ENCODE results near the gene UNCX. TPM values are rescaled to one million over a fixed set of nuclear protein-coding genes. Genes with fewer than 3 reads are reported as not detected.

Gene UNCX
- total RNA-seq, 2 experiments from 2014 or later, result not detected

GRCh38 chr7:1236831-1237701 is 4.4 kb downstream of the UNCX start:
- peaks cover 41% of the 10 kb centered on the region for H3K4me1 ChIP-seq (ENCODE audit: insufficient read depth, low read length)
- no peaks in the 10 kb centered on the region for H3K9me3 Mint-ChIP-seq
- ChIA-PET CTCF (no interaction called here), POLR2A (no interaction called here)
- H3K27ac ChIP-seq (ENCODE audit: low read depth in 1 of 2, low read length in 2 of 2), result no peak overlapping the region
- H3K27me3 ChIP-seq (ENCODE audit: control insufficient read depth in 1 of 2, insufficient read depth in 2 of 2, low read length in 2 of 2), result peaks cover 65 to 81% of the 10 kb centered on the region in 2 experiments
- DNase-seq, result no peak
- H3K27ac Mint-ChIP-seq, result no peak overlapping the region
- peaks cover 0 to 52% of the 10 kb centered on the region in 2 experiments for H3K9me3 ChIP-seq (ENCODE audit: control insufficient read depth in 1 of 2, insufficient read depth in 1 of 2, low read length in 2 of 2)
- H3K4me3 Mint-ChIP-seq, result peak overlapping the region; percentile 54
- H3K4me1 Mint-ChIP-seq (ENCODE audit: low read depth), result peaks cover 31% of the 10 kb centered on the region
- no peaks in the 10 kb centered on the region for H3K36me3 ChIP-seq (ENCODE audit: insufficient read depth, low read length)
- intact Hi-C loops (cut with DNase I, micrococcal nuclease), result loop anchor here in 1 of 2 experiments (10.0 kb wide), 1 partner anchor 1288 kb away; no protein-coding TSS in a partner anchor
- H3K4me3 ChIP-seq (ENCODE audit: low read length), result no peak overlapping the region
- no peaks in the 10 kb centered on the region for H3K36me3 Mint-ChIP-seq (ENCODE audit: low read depth)
- no peak for TF ChIP-seq CTCF (IDR thresholded peaks at IDR 0.05)
- ATAC-seq (ENCODE audit: poor library complexity), result no peak
- peaks cover 65% of the 10 kb centered on the region for H3K27me3 Mint-ChIP-seq

GRCh38 chr7:1237704-1238255 is 5.1 kb downstream of the UNCX start:
- Histone ChIP-seq H3K27ac (ENCODE audit: low read depth in 1 of 2, low read length in 2 of 2) (no peak overlapping the region), H3K36me3 (ENCODE audit: insufficient read depth, low read length) (no peaks in the 10 kb centered on the region), H3K4me1 (ENCODE audit: insufficient read depth, low read length) (peaks cover 42% of the 10 kb centered on the region), H3K27me3 (ENCODE audit: control insufficient read depth in 1 of 2, insufficient read depth in 2 of 2, low read length in 2 of 2) (peaks cover 64 to 85% of the 10 kb centered on the region in 2 experiments), H3K9me3 (ENCODE audit: control insufficient read depth in 1 of 2, insufficient read depth in 1 of 2, low read length in 2 of 2) (peaks cover 0 to 56% of the 10 kb centered on the region in 2 experiments), H3K4me3 (ENCODE audit: low read length) (no peak overlapping the region)
- Mint-ChIP-seq H3K4me1 (ENCODE audit: low read depth) (peaks cover 27% of the 10 kb centered on the region), H3K4me3 (peak overlapping the region; percentile 34), H3K36me3 (ENCODE audit: low read depth) (no peaks in the 10 kb centered on the region), H3K27ac (no peak overlapping the region), H3K27me3 (peaks cover 58% of the 10 kb centered on the region), H3K9me3 (no peaks in the 10 kb centered on the region)
- TF ChIP-seq CTCF (IDR thresholded peaks at IDR 0.05), result no peak
- CTCF ChIA-PET, result no interaction called here
- intact Hi-C loops (cut with DNase I, micrococcal nuclease), result loop anchor here in 1 of 2 experiments (10.0 kb wide), 1 partner anchor 1287 kb away; no protein-coding TSS in a partner anchor
- DNase-seq, result no peak
- no peak for ATAC-seq (ENCODE audit: poor library complexity)
- POLR2A ChIA-PET, result no interaction called here

- no peak for TF ChIP-seq CTCF (IDR thresholded peaks at IDR 0.05)
- ChIA-PET POLR2A (no interaction called here), CTCF (no interaction called here)
- intact Hi-C loops (cut with DNase I, micrococcal nuclease), result loop anchor here in 1 of 2 experiments (10.0 kb wide), 1 partner anchor 1286 kb away; no protein-coding TSS in a partner anchor
- peaks cover 64% of the 10 kb centered on the region for H3K27me3 Mint-ChIP-seq
- H3K4me3 ChIP-seq (ENCODE audit: low read length), result no peak overlapping the region
- peaks cover 67 to 90% of the 10 kb centered on the region in 2 experiments for H3K27me3 ChIP-seq (ENCODE audit: control insufficient read depth in 1 of 2, insufficient read depth in 2 of 2, low read length in 2 of 2)
- no peaks in the 10 kb centered on the region for H3K36me3 Mint-ChIP-seq (ENCODE audit: low read depth)
- H3K9me3 ChIP-seq (ENCODE audit: control insufficient read depth in 1 of 2, insufficient read depth in 1 of 2, low read length in 2 of 2), result peaks cover 0 to 58% of the 10 kb centered on the region in 2 experiments
- no peaks in the 10 kb centered on the region for H3K9me3 Mint-ChIP-seq
- peaks cover 29% of the 10 kb centered on the region for H3K4me1 Mint-ChIP-seq (ENCODE audit: low read depth)
- ATAC-seq (ENCODE audit: poor library complexity), result no peak
- no peak overlapping the region for H3K27ac ChIP-seq (ENCODE audit: low read depth in 1 of 2, low read length in 2 of 2)
- H3K4me1 ChIP-seq (ENCODE audit: insufficient read depth, low read length), result peaks cover 44% of the 10 kb centered on the region
- H3K27ac Mint-ChIP-seq, result no peak overlapping the region
- H3K36me3 ChIP-seq (ENCODE audit: insufficient read depth, low read length), result no peaks in the 10 kb centered on the region
- H3K4me3 Mint-ChIP-seq, result peak overlapping the region; percentile 30
- no peak for DNase-seq
Measured at GRCh38 chr7:1238450-1238882, 5.8 kb downstream of the UNCX start.
